NCI-H2107 (cell line): ENCODE data around the gene APBB3.
"Not testable (repeated sequence)": the region's sequence is repeated elsewhere in the genome, so short reads cannot be mapped to it uniquely, and the experiment has no call there.

Source experiments
- DNase-seq: peaks from one replicate; lab custom pipeline; 2025; lab: John Stamatoyannopoulos, UW

APBB3 gene

GRCh38 chr5:140564196-140565023, at the start of gene APBB3, which contains the start of gene SLC35A4:
TSS of gene APBB3 (minus strand) at chr5:140564598. CDS start at chr5:140564245, 353 bp downstream.
TSS of gene SLC35A4 (plus strand) at chr5:140564828. CDS start at chr5:140567170, 2,342 bp downstream.
- DNase-seq: peak; percentile 79

- no peak for DNase-seq
Measured at GRCh38 chr5:140611020-140611521, 46.7 kb upstream of the APBB3 start.

GRCh38 chr5:140609126-140609525, 44.7 kb upstream of the APBB3 start:
- no peak for DNase-seq

GRCh38 chr5:140608722-140609121, 44.3 kb upstream of the APBB3 start:
- DNase-seq: no peak

GRCh38 chr5:140607031-140607430, 42.6 kb upstream of the APBB3 start:
- no peak for DNase-seq

GRCh38 chr5:140605879-140606278, 41.5 kb upstream of the APBB3 start:
- DNase-seq: no peak

- no peak for DNase-seq
Measured at GRCh38 chr5:140603734-140604133, 39.3 kb upstream of the APBB3 start.

- not testable (repeated sequence) for DNase-seq
Measured at GRCh38 chr5:140603446-140603698, 39.0 kb upstream of the APBB3 start.

GRCh38 chr5:140602147-140602546, 37.7 kb upstream of the APBB3 start:
- DNase-seq: no peak

GRCh38 chr5:140600096-140600495, 35.7 kb upstream of the APBB3 start:
- DNase-seq: no peak

GRCh38 chr5:140598836-140599235, 34.4 kb upstream of the APBB3 start:
- no peak for DNase-seq

GRCh38 chr5:140596321-140596741, 31.9 kb upstream of the APBB3 start:
- no peak for DNase-seq

GRCh38 chr5:140595538-140596300, 31.3 kb upstream of the APBB3 start:
- peak; percentile 11 for DNase-seq

- DNase-seq: no peak
Measured at GRCh38 chr5:140594169-140594568, 29.8 kb upstream of the APBB3 start.

GRCh38 chr5:140593070-140593469, 28.7 kb upstream of the APBB3 start:
- DNase-seq: not testable (repeated sequence)

- no peak for DNase-seq
Measured at GRCh38 chr5:140591747-140592372, 27.5 kb upstream of the APBB3 start.

- no peak for DNase-seq
Measured at GRCh38 chr5:140590861-140591260, 26.5 kb upstream of the APBB3 start.

GRCh38 chr5:140588311-140589070, 24.1 kb upstream of the APBB3 start:
- no peak for DNase-seq

- DNase-seq: no peak
Measured at GRCh38 chr5:140587495-140587894, 23.1 kb upstream of the APBB3 start.

- not testable (repeated sequence) for DNase-seq
Measured at GRCh38 chr5:140579188-140579747, 14.9 kb upstream of the APBB3 start.

GRCh38 chr5:140576776-140577201, 12.4 kb upstream of the APBB3 start:
- no peak for DNase-seq
